Erythroblast (primary cell): ENCODE results near the gene ST14.
A peak's percentile ranks its signal among the peaks of the same experiment; 100 is the strongest.
"Not testable (repeated sequence)": the region's sequence is repeated elsewhere in the genome, so short reads cannot be mapped to it uniquely, and the experiment has no call there.

Experiments used
- DNase-seq, 2 experiments: peaks; one replicate each; lab custom pipeline; 2025; lab: John Stamatoyannopoulos, UW
- GATA1 ChIP-seq: IDR thresholded peaks from 2 replicates; pipeline ENCODE4 v1.6.1; 2011; ENCODE audit warnings: low read depth, mild to moderate bottlenecking, control low read depth, low read length, moderate library complexity
- POLR2A ChIP-seq: IDR thresholded peaks from 2 replicates; pipeline ENCODE4 v1.6.1; 2011; ENCODE audit warnings: mild to moderate bottlenecking, low read length

ST14 gene

DNA sequence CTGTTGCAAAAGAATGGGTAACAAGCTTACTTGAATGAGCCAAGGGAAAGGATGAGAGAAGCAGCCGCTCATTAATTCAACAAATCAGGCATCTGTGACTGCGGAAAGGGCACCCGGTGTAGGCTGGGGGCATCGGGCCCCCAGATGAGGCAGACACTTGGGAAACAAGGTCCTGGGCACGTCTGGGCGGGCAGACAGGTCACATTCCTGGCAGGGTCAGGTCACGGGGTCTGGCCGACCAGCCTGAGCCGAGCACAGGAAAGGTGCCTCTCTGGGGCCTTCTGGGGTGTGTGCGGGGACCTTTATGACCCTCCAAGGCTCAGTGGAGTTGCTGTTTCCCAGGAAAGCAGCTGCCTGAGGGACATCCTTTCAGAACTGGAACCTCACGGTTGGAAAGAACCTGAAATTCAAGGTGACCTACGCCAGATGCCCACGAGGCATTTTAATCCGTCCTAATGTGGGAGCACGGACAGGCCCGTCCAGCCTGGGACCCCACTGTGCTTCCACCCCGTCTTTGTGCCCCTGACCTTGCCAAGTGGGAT, 57.1 kb downstream of the ST14 start:
- DNase-seq = no peak
- TF ChIP-seq GATA1 = no peak
- TF ChIP-seq POLR2A = no peak

DNA sequence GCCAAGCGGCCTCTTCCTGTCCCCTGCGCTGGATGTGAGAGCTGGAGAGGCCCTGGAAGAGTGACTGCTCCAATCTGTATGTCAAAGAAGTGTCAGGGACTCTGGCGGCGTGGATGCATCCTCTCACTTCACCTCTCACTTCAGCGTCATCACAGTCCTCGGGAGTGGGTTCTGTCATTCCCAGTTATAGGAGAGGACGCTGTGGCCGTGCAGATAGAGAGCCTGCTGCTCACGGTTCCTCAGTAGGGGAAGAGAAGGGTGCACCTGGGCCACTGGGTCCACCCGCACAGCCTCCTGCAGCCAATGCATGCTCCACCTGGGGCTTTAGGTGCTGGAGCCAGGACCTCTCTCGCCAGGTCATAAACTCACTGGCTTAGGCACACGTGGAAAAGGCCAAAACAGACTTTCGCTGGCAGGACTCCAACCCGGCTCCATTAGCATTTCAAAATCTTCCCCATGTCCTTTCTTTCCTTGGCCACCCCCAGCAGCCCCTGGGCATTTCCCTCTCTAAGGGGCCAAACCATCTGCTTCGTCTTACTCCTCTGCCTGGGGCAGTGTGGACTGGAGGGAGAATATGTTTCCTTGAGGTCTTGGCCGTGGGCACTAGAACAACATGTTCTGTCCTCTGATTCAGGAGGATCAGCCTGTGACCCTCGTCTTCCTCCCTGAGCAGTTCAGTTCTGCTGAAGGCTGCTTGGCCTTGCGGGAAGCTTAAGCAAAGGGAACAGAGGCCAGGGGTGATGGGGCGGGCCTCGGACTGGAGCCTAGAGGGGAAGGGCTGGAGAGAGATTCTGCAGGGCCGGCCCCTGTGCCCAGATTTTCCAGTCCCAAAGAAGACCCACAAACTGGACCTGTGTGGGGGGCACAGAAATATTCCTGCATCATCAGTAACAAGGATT, 57.8 kb downstream of the ST14 start:
- TF ChIP-seq POLR2A = no peak
- no peak for TF ChIP-seq GATA1
- DNase-seq = no peak

DNA sequence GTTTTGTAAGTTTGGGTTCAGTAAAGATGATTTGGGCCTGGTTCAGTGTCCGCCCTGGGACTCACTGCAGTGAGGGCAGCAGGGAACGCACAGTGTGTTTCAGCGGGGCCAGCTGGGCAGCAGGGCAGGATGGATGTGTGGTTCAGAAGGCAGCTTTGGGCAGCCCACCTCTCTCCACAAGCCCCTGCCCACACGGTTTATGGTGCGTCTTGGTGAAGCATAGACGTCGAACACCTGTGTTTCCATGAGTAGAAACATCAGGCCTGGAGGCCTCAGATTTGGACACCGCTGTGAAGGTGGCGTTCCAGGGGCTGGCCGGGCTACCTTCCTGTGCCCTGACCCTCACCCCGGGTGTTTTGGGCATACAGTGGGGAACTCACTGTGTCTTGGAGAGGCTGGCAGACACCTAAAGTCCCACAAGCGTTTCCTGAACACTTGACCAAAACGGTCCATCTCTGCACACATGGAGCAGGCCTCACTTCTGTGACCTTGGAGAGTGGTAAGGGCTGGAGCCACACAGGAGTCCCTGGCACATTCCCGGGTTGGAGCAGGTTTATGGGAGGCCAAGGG, 59.0 kb downstream of the ST14 start:
- DNase-seq = no peak
- TF ChIP-seq POLR2A (no peak), GATA1 (no peak)

DNA sequence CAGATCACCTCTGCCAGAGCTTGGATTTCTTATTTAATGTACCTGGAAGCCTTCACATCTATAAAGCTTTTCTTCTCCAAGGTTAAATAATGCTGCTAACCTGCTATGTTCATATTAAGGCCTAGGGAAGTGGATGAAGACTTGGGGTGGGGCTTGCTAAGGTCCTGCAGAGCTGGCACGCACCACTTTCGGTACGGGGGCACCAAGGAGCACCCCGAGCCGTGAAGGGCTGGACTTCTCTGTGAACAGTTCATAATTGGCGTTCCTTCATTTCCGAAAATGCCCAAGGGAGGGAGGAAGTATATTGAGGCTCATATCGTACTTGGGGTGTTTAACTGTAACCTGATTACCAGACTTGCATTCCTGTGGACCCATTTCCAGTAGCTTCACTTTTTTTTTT, 59.6 kb downstream of the ST14 start:
- TF ChIP-seq GATA1 (no peak), POLR2A (no peak)
- no peak for DNase-seq

DNA sequence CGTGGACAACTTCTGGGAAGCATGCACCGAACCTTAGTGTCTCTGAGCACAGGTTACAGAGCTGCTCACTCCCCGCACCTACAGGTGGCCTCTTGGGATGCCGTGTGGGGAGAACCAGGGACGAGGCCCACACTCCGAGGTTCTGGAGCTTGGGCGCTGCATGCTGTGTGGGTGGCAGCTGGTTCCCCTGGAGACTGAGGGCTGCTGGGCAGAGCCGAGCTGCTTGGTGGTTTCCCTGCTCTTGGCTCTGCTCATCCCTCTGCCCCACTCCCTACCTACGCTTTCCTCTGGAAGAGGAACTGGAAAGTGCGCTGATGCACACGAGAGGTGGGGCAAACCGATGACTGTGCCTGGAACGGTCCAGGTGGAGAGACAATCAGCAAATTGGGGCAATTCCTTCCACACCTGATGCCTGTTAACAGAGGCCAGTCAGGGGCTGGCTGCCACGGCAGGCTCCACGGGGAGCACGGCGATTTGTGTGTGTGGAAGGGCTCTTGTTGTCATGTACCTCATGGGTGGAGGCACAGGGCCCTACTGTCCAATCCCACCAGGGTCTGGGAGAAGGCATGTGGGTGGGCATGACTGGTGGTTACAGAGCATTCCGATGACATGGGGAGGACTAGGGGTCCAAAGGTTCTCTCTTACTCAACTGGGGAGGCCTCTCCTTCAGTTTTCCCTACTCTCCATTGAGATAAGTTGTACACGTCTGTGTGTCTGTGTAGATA, 60.9 kb downstream of the ST14 start:
- TF ChIP-seq POLR2A (no peak), GATA1 (no peak)
- DNase-seq = no peak

DNA sequence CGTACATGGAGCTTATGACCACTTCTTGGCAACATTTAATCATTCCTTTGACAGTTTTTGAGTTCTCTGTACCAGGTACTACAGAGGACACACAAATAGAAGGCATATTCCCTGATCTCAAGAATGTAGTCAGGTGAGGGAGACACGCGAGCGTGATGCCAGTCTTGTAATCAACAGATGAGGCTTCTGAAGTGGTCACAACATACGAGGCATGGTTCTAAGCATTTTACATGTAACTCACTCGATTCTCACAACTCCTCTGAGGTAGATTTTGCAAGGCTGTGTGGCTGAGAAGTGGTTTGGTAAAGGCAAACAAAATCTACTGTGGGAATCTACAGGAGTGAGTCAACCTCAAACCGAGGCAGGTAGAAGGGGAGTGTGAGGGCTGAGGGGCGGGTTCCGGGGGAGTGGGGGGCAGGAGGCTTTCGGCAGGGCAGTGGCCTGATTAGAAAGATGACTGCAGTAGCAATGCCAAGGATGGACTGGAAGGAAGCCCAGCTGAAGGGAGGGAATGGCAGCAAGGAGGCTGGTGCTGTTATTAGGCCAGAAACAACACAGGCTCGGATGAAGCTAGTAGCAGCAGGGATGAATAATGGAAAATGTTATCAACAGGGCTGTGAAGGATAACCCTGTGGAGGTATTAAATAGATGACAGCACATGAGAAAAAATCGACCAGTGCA, 63.8 kb downstream of the ST14 start:
- no peak for TF ChIP-seq POLR2A
- TF ChIP-seq GATA1 = no peak
- no peak for DNase-seq

DNA sequence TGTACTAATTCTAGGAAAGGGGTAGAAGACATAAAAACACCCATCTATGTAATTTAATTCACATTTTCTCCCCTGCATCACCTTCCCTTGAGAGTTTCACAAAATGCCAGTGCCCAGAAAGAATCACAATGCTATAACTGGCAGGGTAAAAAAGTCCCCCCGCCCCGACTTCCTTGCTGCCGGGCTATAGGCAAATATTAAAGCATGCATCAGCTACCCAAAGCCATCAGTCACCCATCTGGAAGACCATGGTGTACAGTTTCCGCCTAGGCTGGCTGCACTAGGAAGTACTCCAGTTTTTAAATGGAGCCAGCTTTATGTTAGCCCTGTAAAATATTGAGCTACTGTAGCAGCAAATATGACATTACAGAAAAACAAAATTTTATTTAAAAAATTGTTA, 67.8 kb downstream of the ST14 start:
- TF ChIP-seq GATA1 = no peak
- TF ChIP-seq POLR2A = no peak
- no peak for DNase-seq

DNA sequence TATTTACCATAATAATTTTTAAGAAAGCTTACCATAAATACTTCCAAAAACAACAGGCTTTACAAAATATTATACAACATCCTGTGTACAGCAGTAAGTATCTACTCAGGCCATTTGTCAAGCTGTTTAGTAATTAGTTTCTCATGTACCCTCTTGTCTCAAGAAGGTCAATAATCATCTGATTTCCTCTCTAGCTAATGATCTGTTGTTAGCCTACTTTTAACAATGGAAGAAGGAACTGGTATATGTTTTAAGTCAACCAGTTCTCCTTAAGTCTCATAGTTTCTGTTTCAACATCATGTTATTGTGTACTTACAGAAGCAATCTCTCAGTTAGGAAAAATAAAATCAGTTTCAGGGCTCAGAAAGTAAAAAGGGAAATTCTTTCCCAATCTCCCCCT, 73.9 kb downstream of the ST14 start:
- not testable (repeated sequence) for DNase-seq

DNA sequence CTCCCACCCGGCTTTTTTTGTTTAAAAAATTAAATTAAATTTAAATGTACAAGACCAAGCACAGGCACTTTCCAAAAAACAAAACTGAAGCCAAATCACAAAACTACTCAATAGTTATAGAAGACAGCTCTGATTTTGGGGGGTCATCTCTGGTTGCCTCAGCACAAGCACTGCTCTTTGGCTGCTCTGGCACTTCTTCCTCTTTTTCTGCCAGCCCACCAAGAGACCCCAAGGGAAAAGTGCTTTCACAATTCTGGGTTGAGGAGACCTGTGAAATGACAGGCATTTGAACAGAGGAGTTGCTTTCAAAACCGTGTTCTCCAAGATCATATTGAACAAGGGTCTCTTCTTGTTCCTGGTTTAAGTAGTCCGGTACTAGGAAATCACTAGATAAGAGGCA, 74.3 kb downstream of the ST14 start:
- DNase-seq = not testable (repeated sequence)

DNA sequence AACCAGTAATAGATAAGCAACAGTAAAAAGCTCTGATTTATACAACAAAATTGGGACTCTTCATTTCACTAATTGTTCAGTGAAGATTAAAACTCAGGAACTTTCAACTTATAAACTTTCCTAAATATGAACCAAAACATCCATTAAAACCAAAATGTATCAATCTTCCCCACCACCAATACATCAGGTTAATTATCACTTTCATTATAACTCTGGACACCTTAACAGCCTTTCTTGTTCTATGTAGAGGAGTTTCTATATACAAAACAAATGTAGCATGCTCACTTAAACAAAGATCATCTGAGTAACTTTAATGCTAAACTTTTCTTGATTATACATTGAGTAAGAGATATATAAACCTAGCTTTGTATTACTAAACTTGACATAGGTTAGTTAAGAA, 74.7 kb downstream of the ST14 start:
- no peak for DNase-seq
- TF ChIP-seq POLR2A = no peak
- no peak for TF ChIP-seq GATA1

DNA sequence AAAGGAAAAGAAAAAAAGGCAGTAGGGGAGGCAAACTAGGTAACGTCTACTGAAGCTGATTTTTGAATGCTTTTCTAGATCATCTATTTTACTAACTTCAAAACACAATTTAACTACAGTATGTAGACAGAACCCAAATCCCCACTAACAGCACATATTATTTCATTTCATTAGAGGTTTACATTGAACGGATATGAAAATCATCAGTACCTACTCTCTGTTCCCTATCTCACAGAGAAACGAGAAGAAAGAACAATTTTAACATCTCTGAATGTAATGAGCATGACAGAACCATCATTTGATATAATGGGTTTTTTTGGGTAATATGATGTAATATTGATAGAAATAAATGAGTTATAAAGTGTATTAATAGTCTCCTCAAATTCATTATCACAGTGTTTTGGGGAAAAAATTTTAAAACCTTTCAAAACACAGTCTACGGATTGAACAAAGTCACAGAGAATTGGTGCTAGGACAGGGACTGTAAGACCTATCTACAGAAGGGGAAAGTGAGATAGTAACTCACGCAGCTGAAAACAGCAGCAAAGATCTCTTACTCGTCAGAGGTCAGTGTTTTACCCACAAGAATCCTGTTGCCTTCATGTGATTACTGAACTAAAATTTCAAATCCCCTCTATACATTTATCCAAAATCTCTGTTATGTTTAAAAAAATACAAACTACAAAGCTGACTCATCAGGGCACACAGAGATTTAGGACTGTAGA, 77.9 kb downstream of the ST14 start:
- no peak for TF ChIP-seq POLR2A
- DNase-seq = no peak

DNA sequence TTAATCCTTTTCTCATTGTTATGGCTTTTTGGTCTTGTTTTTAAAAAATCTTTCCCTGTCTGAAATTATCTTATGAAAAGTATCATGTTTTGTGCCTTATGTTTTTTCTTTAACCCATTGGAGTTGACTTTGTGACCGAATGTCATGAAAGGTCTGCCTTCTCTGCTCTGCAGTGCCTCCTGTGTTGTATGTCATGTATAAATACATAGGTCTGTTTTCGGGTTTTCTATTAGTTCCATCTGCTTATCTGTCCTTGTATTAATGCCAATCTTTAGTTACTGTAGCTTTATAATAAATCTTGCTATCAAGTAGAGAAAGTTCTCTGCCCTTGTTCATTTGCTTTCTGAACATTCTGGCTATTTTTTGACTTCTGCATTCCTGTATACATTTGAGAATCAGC, 82.1 kb downstream of the ST14 start:
- no peak for TF ChIP-seq POLR2A
- TF ChIP-seq GATA1 = no peak
- peak in 1 of 2 experiments; percentile 18 for DNase-seq

DNA sequence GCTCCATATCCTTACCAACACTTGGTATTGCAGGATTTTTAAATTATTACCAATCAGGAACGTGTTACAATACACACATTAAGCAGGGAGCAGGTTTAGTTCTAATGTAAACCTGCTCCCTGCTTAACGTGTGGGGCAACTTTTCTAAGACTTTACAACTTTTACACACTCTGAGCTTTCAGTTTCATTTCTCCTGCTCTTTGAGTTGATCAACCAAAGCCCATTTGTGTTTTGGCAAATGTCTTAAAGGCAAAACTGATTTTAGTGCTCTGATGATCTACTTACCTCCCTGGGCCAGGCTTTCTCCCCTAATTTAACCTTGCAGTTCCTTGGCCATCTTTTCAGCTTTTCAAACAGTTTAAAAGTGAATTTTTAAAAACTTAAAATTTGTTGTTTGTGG, 84.2 kb downstream of the ST14 start:
- no peak for TF ChIP-seq GATA1
- no peak for TF ChIP-seq POLR2A
- no peak for DNase-seq
